Measurements from ENCODE around the gene SUMO3. TPM values are rescaled to one million over a fixed set of nuclear protein-coding genes. Genes with fewer than 3 reads are reported as not detected.

The SUMO3 gene
- total and polyA plus RNA-seq, 10 of the 15 experiments (the other 5 are each of a cell fraction or from before 2014, with no cell fraction given), result 14.3 to 164 (median 89.9) TPM

GRCh38 chr21:44801468-44802395 lies 16.1 kb downstream of the SUMO3 start, which contains the start of gene UBE2G2 (continued):
- TF ChIP-seq E2F8 (IDR thresholded peaks at IDR 0.05; ENCODE audit: low read depth, partially characterized antibody) (no peak), SUPT20H (IDR thresholded peaks at IDR 0.05; ENCODE audit: borderline replicate concordance, control insufficient read depth, low read depth, low read length) (no peak), RAD51 (IDR thresholded peaks at IDR 0.05) (no peak), ASH2L (IDR thresholded peaks at IDR 0.05; ENCODE audit: borderline replicate concordance, low read depth) (peak; percentile 85; the same call in 1 of the 2 replicates), CHD2 (IDR thresholded peaks at IDR 0.05; ENCODE audit: borderline replicate concordance, low read depth, low read length) (peak; percentile 59; the same call in 1 of the 2 replicates), E4F1 (IDR thresholded peaks at IDR 0.05; ENCODE audit: borderline replicate concordance, partially characterized antibody) (no peak), RELA (IDR thresholded peaks at IDR 0.05; ENCODE audit: borderline replicate concordance, partially characterized antibody) (peak; percentile 59), EED (IDR thresholded peaks at IDR 0.05; ENCODE audit: low read depth) (no peak), NRF1 (conservative IDR thresholded peaks at IDR 0.05; ENCODE audit: low read depth, low read length) (peak; percentile 39), SRF (IDR thresholded peaks at IDR 0.05; ENCODE audit: low read depth in 2 of 2, low read length in 2 of 2) (0 out of 4 replicates have a peak, but pooled peaks of 1 of the 2 experiments have one; percentile 15), GABPA (IDR thresholded peaks at IDR 0.05; ENCODE audit: low read depth) (peak; percentile 95), MEF2A (IDR thresholded peaks at IDR 0.05; ENCODE audit: insufficient read depth, low read depth, low read length) (no peak), HSF1 (IDR thresholded peaks at IDR 0.05; ENCODE audit: low read depth, low read length) (no peak), GATAD2B (conservative IDR thresholded peaks at IDR 0.05; ENCODE audit: low read depth) (peak; percentile 89), ZBED1 (IDR thresholded peaks at IDR 0.05; ENCODE audit: borderline replicate concordance) (no peak), CBX5 (IDR thresholded peaks at IDR 0.05; ENCODE audit: low read depth) (no peak), JUND (IDR thresholded peaks at IDR 0.05; ENCODE audit: low read depth, low read length) (no peak), POLR2A (IDR thresholded peaks at IDR 0.05; ENCODE audit: low read depth, low read length) (peak; percentile 92), CEBPZ (IDR thresholded peaks at IDR 0.05; ENCODE audit: low read depth, low read length) (no peak)
